ENCODE results near the gene NID1.

The NID1 gene

GRCh38 chr1:236038034-236038433 lies 26.9 kb downstream of the NID1 start:
- Histone ChIP-seq H3K4me3 (ENCODE audit: control insufficient read depth in 1 of 7, extremely low read depth in 1 of 7, insufficient read depth in 4 of 7, low read depth in 2 of 7, low read length in 6 of 7) (no peak overlapping the region), H3K27ac (ENCODE audit: insufficient read depth in 1 of 2, low read depth in 1 of 2, low read length in 2 of 2, poor library complexity in 1 of 2, severe bottlenecking in 2 of 2) (no peak overlapping the region), H3K27me3 (replicated peaks in 2 of 5; ENCODE audit: control insufficient read depth in 4 of 5, insufficient read depth in 5 of 5, low read length in 4 of 5) (no peaks in the 10 kb centered on the region), H3K4me1 (ENCODE audit: control extremely low read depth in 1 of 4, control insufficient read depth in 4 of 4, insufficient read depth in 4 of 4, low read length in 3 of 4) (no peaks in the 10 kb centered on the region), H3K9me3 (ENCODE audit: control extremely low read depth in 1 of 5, control insufficient read depth in 4 of 5, insufficient read depth in 2 of 5, low read depth in 1 of 5, low read length in 4 of 5) (peaks cover 0 to 5% (median 0%) of the 10 kb centered on the region in 5 experiments), H3K36me3 (ENCODE audit: control insufficient read depth in 4 of 4, insufficient read depth in 4 of 4, low read length in 3 of 4) (no peaks in the 10 kb centered on the region)
- ChIA-PET CTCF (interaction anchor here (1.1 kb wide), 1 partner anchor 66 kb away, joined by 4 read pairs; no protein-coding TSS in a partner anchor), POLR2A (interaction anchor here (0.5 kb wide), 1 partner anchor 245 kb away, joined by 4 read pairs; no protein-coding TSS in a partner anchor)
- WGBS (ENCODE audit: insufficient coverage): 99% methylated on average over 15 of the region's 15 CpGs
- DNase-seq: no peak

- H3K4me3 ChIP-seq (ENCODE audit: control insufficient read depth in 1 of 7, extremely low read depth in 1 of 7, insufficient read depth in 4 of 7, low read depth in 2 of 7, low read length in 6 of 7): no peak overlapping the region
- 88% methylated on average over 6 of the region's 8 CpGs for WGBS (ENCODE audit: insufficient coverage)
- no peaks in the 10 kb centered on the region for H3K36me3 ChIP-seq (ENCODE audit: control insufficient read depth in 4 of 4, insufficient read depth in 4 of 4, low read length in 3 of 4)
- H3K9me3 ChIP-seq (ENCODE audit: control extremely low read depth in 1 of 5, control insufficient read depth in 4 of 5, insufficient read depth in 2 of 5, low read depth in 1 of 5, low read length in 4 of 5): no peaks in the 10 kb centered on the region
- no peak overlapping the region for H3K27ac ChIP-seq (ENCODE audit: insufficient read depth in 1 of 2, low read depth in 1 of 2, low read length in 2 of 2, poor library complexity in 1 of 2, severe bottlenecking in 2 of 2)
- H3K27me3 ChIP-seq (replicated peaks in 2 of 5; ENCODE audit: control insufficient read depth in 4 of 5, insufficient read depth in 5 of 5, low read length in 4 of 5): no peaks in the 10 kb centered on the region
- POLR2A ChIA-PET: no interaction called here
- H3K4me1 ChIP-seq (ENCODE audit: control extremely low read depth in 1 of 4, control insufficient read depth in 4 of 4, insufficient read depth in 4 of 4, low read length in 3 of 4): no peaks in the 10 kb centered on the region
- CTCF ChIA-PET: no interaction called here
- no peak for DNase-seq
Measured at GRCh38 chr1:236035681-236036101, 29.2 kb downstream of the NID1 start.

- no peaks in the 10 kb centered on the region for H3K27me3 ChIP-seq (replicated peaks in 2 of 5; ENCODE audit: control insufficient read depth in 4 of 5, insufficient read depth in 5 of 5, low read length in 4 of 5)
- WGBS (ENCODE audit: insufficient coverage): 100% methylated on average over 1 of the region's 4 CpGs
- ChIA-PET CTCF (no interaction called here), POLR2A (no interaction called here)
- H3K36me3 ChIP-seq (ENCODE audit: control insufficient read depth in 4 of 4, insufficient read depth in 4 of 4, low read length in 3 of 4): no peaks in the 10 kb centered on the region
- no peak overlapping the region for H3K27ac ChIP-seq (ENCODE audit: insufficient read depth in 1 of 2, low read depth in 1 of 2, low read length in 2 of 2, poor library complexity in 1 of 2, severe bottlenecking in 2 of 2)
- no peaks in the 10 kb centered on the region for H3K4me1 ChIP-seq (ENCODE audit: control extremely low read depth in 1 of 4, control insufficient read depth in 4 of 4, insufficient read depth in 4 of 4, low read length in 3 of 4)
- H3K9me3 ChIP-seq (ENCODE audit: control extremely low read depth in 1 of 5, control insufficient read depth in 4 of 5, insufficient read depth in 2 of 5, low read depth in 1 of 5, low read length in 4 of 5): no peaks in the 10 kb centered on the region
- no peak for DNase-seq
- no peak overlapping the region for H3K4me3 ChIP-seq (ENCODE audit: control insufficient read depth in 1 of 7, extremely low read depth in 1 of 7, insufficient read depth in 4 of 7, low read depth in 2 of 7, low read length in 6 of 7)
Measured at GRCh38 chr1:236033336-236033735, 31.6 kb downstream of the NID1 start.

GRCh38 chr1:236030534-236030933 lies 34.4 kb downstream of the NID1 start:
- ChIA-PET CTCF (interaction anchor here (0.6 kb wide), 1 partner anchor 147 kb away, joined by 3 read pairs; no protein-coding TSS in a partner anchor), POLR2A (no interaction called here)
- Histone ChIP-seq H3K4me1 (ENCODE audit: control extremely low read depth in 1 of 4, control insufficient read depth in 4 of 4, insufficient read depth in 4 of 4, low read length in 3 of 4) (peaks cover 0 to 10% (median 4%) of the 10 kb centered on the region in 4 experiments), H3K27ac (ENCODE audit: insufficient read depth in 1 of 2, low read depth in 1 of 2, low read length in 2 of 2, poor library complexity in 1 of 2, severe bottlenecking in 2 of 2) (no peak overlapping the region), H3K27me3 (replicated peaks in 2 of 5; ENCODE audit: control insufficient read depth in 4 of 5, insufficient read depth in 5 of 5, low read length in 4 of 5) (no peaks in the 10 kb centered on the region), H3K36me3 (ENCODE audit: control insufficient read depth in 4 of 4, insufficient read depth in 4 of 4, low read length in 3 of 4) (no peaks in the 10 kb centered on the region), H3K4me3 (ENCODE audit: control insufficient read depth in 1 of 7, extremely low read depth in 1 of 7, insufficient read depth in 4 of 7, low read depth in 2 of 7, low read length in 6 of 7) (no peak overlapping the region), H3K9me3 (ENCODE audit: control extremely low read depth in 1 of 5, control insufficient read depth in 4 of 5, insufficient read depth in 2 of 5, low read depth in 1 of 5, low read length in 4 of 5) (no peaks in the 10 kb centered on the region)
- no peak for DNase-seq
- WGBS (ENCODE audit: insufficient coverage): no CpG with 5 or more reads among the region's 3 CpGs

- no peak overlapping the region for H3K27ac ChIP-seq (ENCODE audit: insufficient read depth in 1 of 2, low read depth in 1 of 2, low read length in 2 of 2, poor library complexity in 1 of 2, severe bottlenecking in 2 of 2)
- 97% methylated on average over 25 of the region's 26 CpGs for WGBS (ENCODE audit: insufficient coverage)
- H3K4me1 ChIP-seq (ENCODE audit: control extremely low read depth in 1 of 4, control insufficient read depth in 4 of 4, insufficient read depth in 4 of 4, low read length in 3 of 4): peaks cover 0 to 10% (median 4%) of the 10 kb centered on the region in 4 experiments
- no peak for DNase-seq
- POLR2A ChIA-PET: no interaction called here
- no peaks in the 10 kb centered on the region for H3K27me3 ChIP-seq (replicated peaks in 2 of 5; ENCODE audit: control insufficient read depth in 4 of 5, insufficient read depth in 5 of 5, low read length in 4 of 5)
- no peaks in the 10 kb centered on the region for H3K9me3 ChIP-seq (ENCODE audit: control extremely low read depth in 1 of 5, control insufficient read depth in 4 of 5, insufficient read depth in 2 of 5, low read depth in 1 of 5, low read length in 4 of 5)
- CTCF ChIA-PET: no interaction called here
- no peak overlapping the region for H3K4me3 ChIP-seq (ENCODE audit: control insufficient read depth in 1 of 7, extremely low read depth in 1 of 7, insufficient read depth in 4 of 7, low read depth in 2 of 7, low read length in 6 of 7)
- no peaks in the 10 kb centered on the region for H3K36me3 ChIP-seq (ENCODE audit: control insufficient read depth in 4 of 4, insufficient read depth in 4 of 4, low read length in 3 of 4)
Measured at GRCh38 chr1:236029428-236029940, 35.4 kb downstream of the NID1 start.

- POLR2A ChIA-PET: no interaction called here
- CTCF ChIA-PET: no interaction called here
- Histone ChIP-seq H3K27ac (ENCODE audit: insufficient read depth in 1 of 2, low read depth in 1 of 2, low read length in 2 of 2, poor library complexity in 1 of 2, severe bottlenecking in 2 of 2) (no peak overlapping the region), H3K4me1 (ENCODE audit: control extremely low read depth in 1 of 4, control insufficient read depth in 4 of 4, insufficient read depth in 4 of 4, low read length in 3 of 4) (peaks cover 0 to 10% (median 4%) of the 10 kb centered on the region in 4 experiments), H3K27me3 (replicated peaks in 2 of 5; ENCODE audit: control insufficient read depth in 4 of 5, insufficient read depth in 5 of 5, low read length in 4 of 5) (no peaks in the 10 kb centered on the region), H3K36me3 (ENCODE audit: control insufficient read depth in 4 of 4, insufficient read depth in 4 of 4, low read length in 3 of 4) (no peaks in the 10 kb centered on the region), H3K4me3 (ENCODE audit: control insufficient read depth in 1 of 7, extremely low read depth in 1 of 7, insufficient read depth in 4 of 7, low read depth in 2 of 7, low read length in 6 of 7) (no peak overlapping the region), H3K9me3 (ENCODE audit: control extremely low read depth in 1 of 5, control insufficient read depth in 4 of 5, insufficient read depth in 2 of 5, low read depth in 1 of 5, low read length in 4 of 5) (no peaks in the 10 kb centered on the region)
- DNase-seq: peak; percentile 24 to 74 (median 66)
- 74% methylated on average over 3 of the region's 4 CpGs for WGBS (ENCODE audit: insufficient coverage)
Measured at GRCh38 chr1:236027104-236027503, 37.8 kb downstream of the NID1 start.

- no peak for DNase-seq
- H3K4me1 ChIP-seq (ENCODE audit: control extremely low read depth in 1 of 4, control insufficient read depth in 4 of 4, insufficient read depth in 4 of 4, low read length in 3 of 4): peaks cover 0 to 10% (median 4%) of the 10 kb centered on the region in 4 experiments
- no peaks in the 10 kb centered on the region for H3K36me3 ChIP-seq (ENCODE audit: control insufficient read depth in 4 of 4, insufficient read depth in 4 of 4, low read length in 3 of 4)
- no peaks in the 10 kb centered on the region for H3K9me3 ChIP-seq (ENCODE audit: control extremely low read depth in 1 of 5, control insufficient read depth in 4 of 5, insufficient read depth in 2 of 5, low read depth in 1 of 5, low read length in 4 of 5)
- no peak overlapping the region for H3K4me3 ChIP-seq (ENCODE audit: control insufficient read depth in 1 of 7, extremely low read depth in 1 of 7, insufficient read depth in 4 of 7, low read depth in 2 of 7, low read length in 6 of 7)
- WGBS (ENCODE audit: insufficient coverage): 96% methylated on average over 14 of the region's 14 CpGs
- POLR2A ChIA-PET: interaction anchor here (0.6 kb wide), 1 partner anchor 107 kb away, joined by 4 read pairs; no protein-coding TSS in a partner anchor
- H3K27ac ChIP-seq (ENCODE audit: insufficient read depth in 1 of 2, low read depth in 1 of 2, low read length in 2 of 2, poor library complexity in 1 of 2, severe bottlenecking in 2 of 2): no peak overlapping the region
- CTCF ChIA-PET: no interaction called here
- H3K27me3 ChIP-seq (replicated peaks in 2 of 5; ENCODE audit: control insufficient read depth in 4 of 5, insufficient read depth in 5 of 5, low read length in 4 of 5): no peaks in the 10 kb centered on the region
Measured at GRCh38 chr1:236025836-236026235, 39.1 kb downstream of the NID1 start.
